ENCODE results near the gene RAB4A.

DNA sequence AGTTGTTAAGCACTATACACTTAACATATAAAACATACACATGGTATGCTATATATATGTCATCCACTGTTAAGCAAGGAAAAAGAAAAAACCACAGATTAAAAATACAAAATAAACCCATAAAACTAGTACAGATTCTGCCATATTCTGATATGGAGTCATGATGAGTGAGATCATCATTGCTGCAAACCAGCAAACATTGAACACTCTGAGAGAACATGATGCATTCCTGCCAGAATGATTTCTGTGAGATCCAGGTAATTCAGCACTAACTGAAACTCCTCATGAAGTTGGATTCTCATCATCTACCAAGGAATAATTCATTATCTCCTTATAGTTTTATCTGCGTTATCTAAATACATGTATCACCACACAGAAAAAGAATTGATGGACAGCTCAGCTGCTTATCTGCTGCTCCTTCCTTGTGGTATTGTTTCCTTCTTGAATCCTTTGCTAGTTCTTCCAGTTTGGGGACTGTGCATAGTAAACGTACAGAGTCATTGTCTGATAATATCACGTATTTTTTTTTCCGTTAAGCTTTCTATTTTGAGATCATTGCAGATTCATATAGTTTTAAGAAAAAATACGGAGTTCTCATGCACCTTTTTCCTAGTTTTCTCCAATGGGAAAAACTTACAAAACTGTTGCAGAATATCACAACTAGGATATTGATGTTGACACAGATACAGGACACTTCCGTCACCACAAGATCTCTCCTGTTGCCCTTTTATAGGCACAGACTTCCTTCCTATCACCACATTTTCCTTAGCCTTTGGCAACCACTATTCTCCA lies 9.3 kb downstream of the RAB4A start:
- TF ChIP-seq POLR2A (IDR thresholded peaks at IDR 0.05; ENCODE audit: low read depth, low read length) (no peak), POLR2AphosphoS5 (IDR thresholded peaks at IDR 0.05; ENCODE audit: low read depth, low read length) (no peak), SPI1 (IDR thresholded peaks at IDR 0.05; ENCODE audit: low read depth, low read length) (no peak), TAF1 (IDR thresholded peaks at IDR 0.05; ENCODE audit: low read depth, low read length) (no peak)
